ENCODE measurements around the gene GNAT1.
"Not testable (repeated sequence)": the region's sequence is repeated elsewhere in the genome, so short reads cannot be mapped to it uniquely, and the experiment has no call there.

The GNAT1 gene

DNA sequence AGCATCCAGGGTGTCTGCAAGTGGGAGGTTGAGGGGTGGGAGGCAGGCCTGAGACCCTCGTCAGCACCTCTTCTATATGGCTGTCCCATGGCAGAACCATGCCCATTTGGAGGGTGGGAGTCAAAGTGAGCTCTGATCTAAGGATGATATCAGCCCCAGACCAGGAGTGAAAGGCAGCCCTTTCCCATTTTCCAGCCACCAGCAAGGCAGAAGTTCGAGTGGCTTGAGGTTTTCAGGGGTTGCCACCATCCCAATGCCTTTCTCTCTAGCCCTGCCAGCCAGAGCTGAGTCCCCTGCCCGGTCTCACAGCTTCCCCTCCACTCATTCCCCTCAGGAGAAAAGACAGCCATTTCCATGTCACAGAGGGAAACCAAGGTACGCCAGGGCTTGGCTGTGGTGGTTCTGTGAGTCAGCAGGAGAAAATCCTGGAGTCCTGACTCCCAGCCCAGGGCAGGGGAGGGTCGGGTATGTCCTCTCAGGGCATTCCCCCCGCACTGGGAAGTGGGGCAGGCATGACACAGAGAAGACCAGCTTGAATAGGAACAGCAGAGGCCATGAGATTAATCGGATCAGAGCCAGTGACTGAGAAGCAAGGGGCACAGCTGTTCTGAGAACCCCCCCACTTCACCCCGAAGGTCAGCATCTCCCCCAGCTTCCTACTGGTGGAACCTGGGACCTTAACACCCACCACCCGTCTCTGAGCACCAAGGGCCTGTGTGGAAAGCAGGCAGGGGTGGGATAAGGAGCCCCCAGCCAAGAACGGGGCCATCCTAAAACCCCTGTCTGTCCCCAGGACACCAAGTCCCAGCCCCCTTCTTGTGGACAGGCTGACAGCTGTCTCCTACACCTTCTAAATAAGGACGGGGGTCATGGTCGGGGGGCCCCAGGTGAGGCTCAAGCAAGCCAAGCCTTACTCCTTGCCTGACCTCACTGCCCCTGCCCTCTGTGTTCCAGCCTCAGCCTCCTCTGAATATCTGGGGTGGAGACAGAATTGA is 12.7 kb downstream of the GNAT1 start:
- no peak for DNase-seq

DNA sequence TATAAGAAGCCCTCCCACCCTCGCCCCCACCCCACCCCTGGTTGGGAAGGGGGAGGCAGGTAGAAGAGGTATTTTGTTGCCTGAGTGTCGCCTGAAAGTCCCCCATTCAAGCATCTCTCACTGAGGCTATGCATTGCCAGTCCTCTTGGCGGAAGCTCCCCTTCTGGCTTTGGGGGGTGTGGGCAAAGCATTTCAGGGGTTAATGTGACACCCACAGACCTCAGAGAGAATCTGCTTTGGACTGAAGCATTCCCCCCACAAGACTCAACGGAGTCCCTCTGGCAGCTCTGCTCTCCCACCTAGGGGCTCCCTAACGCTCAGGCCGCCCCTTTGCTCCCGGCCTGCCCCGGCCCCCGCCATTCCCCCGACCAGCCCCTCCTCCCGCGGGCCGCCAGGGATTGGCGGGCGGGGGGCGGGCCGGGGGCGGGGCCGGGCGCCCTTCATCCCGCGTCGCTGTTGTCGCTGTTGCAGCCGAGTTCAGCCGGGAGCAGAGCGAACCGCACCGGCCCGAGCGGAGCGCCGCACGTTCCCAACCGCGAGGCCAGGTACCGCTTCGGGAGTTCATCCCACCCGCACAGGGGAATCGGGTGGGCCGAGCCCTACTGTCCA is 13.5 kb downstream of the GNAT1 start, which contains the start of gene SLC38A3:
TSS of gene SLC38A3 (plus strand) at position 468 of the 609 bp plus-strand sequence. CDS start 8,929 bp downstream, outside the sequence.
- DNase-seq = no peak

DNA sequence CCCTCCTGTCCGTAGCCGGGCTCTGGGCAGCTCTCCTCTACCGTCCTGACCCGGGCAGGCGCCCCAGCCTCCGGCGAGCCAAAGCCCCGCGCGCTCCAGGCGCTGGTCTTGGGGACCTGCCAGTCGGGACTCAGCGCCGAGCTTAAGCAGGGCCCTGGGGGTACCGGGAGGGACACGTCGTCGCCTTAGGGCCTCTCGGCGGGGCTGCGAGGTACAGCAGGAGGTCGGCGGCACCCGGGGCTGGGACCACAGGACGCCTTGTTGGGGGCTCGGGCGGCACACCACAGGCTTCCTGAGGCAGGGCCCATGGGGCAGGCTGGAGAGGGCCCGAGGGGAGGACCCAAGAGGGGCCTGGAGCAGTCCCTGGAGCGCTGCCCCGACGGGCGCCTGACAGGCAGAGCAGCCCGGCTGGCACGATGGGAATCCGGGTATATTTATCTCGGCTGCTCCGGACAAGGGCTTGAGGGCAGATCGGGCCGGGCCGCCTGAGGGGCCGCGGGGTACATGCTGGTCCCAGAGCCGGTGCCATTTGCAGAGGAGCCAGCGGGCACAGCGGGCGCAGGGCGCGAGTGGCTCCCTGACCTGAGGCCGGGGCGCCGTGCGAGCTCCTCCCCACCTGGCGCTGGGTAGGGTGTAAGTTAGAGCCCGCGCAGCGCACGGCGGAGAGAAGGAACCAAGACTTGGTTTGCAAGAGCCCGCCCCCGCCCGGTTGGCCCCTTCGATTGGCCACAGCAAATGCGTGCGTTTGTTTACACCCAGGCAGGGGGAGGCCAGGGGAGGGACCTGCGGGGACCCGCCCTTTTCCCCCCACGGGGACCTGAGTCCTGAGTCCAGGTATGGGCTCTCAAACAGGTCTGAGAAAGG is 14.2 kb downstream of the GNAT1 start:
- no peak for DNase-seq

DNA sequence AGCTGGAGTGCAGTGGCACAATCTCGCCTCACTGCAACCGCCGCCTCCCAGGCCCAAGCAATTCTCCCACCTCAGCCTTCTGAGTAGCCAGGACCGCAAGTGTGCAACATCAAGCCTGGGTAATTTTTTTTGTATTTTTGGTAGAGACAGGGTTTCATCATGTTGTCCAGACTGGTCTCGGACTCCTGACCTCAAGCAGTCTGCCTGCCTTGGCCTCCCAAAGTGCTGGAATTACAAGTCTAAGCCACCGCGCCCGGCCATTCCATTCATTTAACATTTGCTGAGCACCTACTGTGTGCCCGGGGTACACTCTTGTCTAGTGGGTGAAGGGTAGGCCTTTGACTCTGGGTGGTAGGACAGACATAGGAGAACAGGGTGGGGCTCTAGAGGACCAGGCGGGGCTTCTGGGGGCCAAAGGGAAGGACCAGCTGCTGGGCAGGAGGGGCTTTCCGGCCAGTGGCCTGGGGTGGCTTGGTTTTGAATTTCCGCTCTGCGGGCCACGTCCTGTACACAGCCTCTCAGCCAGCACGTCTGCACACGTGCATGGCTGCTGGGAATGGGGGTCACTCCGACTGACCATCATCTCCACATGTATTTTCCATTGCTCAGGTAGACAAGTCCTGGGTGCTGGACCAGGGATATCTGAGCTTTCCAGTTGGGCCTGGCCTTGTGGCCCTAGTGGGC is 16.1 kb downstream of the GNAT1 start:
- DNase-seq = no peak

DNA sequence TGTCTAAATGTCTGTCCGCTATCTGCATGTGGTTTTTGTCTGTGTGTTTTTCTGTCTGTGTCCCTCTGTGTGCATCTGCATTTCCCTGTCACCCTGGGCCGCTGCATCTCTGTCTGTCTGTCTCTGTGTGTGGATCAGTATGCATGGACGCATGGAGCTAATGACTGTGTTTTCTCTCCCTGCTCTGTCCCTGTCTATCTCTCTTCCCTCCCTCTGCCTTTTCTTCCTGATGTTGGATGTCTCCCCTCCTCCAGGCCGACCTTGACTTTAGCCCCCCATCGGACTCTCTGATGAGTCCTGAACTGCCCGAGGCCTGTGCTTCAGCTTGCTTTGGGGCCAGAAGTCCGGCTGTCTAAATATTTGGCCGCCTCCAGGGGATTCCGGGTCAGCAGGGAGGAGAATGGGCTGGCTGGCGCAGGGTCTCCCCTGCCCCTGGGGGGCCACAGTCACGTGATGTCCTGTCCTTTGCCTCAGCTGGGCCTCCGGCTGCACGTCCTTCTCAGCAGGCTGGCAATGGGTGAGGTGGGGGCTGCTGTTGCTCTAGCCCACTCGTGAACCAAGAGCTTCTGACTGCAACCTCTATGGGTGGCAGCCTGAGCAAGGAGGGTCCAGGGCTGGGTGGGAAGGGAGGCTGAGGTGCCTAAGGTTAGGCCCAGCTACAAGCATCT is 17.4 kb downstream of the GNAT1 start:
- no peak for DNase-seq

DNA sequence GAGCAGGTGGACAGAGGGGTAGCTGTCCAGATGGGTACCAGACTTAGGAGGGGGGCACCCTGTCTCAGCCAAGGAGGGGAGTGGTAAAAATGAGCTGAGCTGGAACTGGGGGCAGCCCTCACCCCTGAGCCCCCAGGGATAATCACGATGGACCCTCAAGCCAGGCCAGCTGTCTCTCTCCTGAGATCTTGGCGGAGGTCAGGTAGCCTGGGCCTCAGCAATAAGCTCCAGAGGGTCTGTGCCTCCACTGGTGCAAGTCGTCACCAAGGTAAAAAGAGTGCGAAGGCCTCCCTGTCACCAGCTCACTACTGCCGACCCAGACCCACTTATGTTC is 18.7 kb downstream of the GNAT1 start:
- no peak for DNase-seq

DNA sequence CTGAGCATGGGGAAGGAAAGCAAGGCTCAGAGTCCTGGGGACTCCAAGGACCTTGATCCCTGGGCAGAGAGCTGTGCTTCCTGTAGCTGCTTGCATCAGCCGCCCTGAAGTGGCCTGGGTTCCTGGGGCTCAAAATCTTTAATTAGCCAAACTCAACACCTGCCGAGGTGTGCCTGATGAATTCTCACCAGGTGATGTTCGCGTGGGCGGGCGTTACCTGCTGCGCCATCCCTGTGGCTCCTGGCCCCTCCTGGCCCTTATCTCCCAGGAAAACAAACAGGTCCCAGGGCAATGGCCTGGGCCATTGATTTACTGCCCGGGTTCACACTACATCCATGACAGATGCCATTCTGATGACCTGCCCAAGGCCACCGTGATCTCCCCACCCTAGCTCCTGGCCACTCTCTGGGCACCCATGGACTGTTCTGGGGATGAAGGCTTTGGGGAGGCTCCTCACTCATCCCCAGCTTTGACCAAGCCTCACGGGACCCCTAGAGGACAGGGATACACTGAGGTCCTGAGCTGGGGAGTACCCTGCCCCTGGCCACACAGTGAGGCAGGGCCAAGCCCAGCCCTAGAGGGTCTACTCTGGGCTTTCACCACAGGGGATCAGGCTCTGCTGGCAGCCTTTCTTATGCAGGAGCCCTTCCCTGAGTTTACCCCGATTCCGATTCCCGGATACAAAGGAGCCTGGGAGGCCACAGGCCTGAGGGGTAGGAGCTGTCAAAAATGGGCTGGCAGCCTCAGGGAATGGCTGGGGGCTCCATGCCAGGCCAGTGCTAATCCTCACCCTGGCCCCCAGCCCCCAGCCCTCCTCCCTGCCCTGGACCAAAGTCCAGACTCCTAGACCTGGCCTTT is 19.3 kb downstream of the GNAT1 start:
- no peak for DNase-seq

DNA sequence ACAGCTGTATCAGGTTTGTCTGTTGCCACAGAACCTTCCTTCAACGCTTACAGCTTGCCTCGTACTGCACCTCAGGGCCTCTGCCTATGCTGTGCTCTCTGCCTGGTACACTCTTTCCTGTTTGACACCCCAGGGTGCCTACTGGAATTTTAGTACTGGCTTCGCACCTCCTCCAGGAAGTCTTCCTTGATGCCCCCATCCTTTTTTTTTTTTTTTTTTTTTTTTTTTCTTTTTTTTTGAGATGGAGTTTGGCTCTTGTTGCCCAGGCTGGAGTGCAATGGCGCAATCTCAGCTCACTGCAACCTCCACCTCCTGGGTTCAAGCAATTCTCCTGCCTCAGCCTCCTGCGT is 19.9 kb downstream of the GNAT1 start:
- DNase-seq = not testable (repeated sequence)

DNA sequence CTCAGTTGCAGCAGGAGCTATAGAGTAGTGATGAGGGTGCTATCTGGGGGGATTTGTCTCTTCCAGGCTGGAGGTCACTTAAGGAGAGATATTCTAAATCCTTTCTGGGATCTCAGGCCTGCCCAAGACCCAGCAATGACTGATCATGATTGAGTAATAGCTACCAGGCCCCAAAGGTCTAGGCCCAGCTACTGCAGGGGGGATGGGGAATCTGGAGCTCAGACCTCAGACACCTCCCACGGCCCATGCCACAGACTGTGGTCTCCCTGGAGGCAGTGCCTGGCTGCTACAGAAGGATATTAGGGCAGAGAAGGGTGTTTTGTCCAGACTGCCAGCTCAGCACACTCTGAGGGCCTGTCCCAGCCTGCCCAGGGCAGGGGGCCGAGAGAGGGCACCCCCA is 20.5 kb downstream of the GNAT1 start:
- DNase-seq = no peak

DNA sequence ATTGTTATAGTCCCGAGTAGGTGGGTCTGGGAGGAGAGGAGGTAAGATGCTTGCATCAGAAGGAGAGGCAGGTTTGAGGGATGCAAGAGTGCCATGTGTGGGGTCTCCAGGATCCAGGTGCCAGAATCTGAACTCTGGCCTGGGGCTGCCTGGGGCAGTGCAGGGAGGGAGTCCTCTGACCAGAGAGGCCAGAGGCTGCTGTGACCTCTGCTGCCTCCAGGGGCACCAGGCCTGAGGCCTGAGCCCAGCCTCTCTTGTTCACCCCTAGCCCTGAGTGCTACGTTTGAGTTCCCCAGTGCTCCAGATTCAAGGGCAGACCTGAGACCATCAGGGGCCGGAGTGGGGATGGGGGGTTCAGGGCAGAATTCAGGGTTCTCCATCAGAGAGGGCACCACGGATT is 21.1 kb downstream of the GNAT1 start:
- DNase-seq = no peak

DNA sequence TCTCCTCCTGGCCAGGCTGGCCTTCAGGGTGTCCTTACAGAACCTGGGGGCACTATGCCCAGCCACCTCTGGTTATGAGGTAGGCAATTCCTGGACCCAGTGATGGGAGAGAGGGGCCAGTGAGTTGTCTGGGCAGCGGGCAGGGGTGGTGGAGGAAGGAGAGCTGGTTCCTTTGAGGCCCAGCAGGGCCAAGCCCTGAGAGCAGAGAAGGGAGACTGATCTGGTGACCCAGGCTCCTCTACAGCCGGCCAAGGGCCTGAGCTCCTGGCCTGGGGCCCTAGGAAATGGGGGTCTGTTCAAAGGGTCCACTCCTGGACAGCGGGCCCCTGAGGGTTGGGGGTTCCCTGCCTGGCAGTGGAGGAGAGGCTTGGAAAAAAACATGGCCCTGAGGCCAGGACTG is 21.6 kb downstream of the GNAT1 start:
- no peak for DNase-seq

DNA sequence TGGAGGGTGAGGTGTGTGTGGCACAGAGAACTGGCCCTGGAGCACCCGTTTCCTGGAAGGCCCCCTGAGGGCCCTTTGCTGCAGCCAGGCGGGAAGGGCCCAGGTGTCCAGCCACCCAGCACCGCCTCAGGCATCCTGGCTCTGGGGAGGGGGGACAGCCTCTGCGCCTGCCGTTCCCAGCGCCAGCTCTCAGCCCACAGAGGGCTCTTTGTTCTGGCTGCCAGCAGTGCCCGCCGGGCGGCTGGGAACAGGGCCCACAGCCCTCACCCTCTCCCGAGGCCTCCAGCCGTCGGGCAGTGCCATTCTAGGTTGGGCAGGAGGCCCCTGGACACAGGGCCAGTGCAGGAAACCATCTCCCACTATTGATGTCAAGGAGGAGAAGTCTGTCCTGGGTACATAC is 22.0 kb downstream of the GNAT1 start:
- DNase-seq = no peak

DNA sequence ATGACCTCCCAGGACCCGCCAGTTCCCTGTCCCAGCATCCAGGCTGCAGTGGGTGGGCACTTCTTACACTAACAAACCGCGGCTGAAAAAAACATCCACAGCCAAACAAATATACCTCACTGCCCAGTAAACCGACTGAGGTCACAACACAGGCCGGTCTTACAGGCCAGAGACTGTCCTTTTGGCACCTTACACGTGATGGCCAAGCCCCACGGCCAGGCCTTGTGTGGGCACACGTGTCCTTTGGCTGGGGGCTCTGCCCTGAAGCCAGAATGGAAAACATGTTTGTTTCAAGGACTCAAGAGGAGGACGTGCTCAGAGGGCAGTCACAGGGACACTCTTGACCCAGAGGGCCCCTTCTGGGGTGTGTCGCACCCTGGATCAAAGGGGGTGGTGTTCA is 23.4 kb downstream of the GNAT1 start:
- no peak for DNase-seq

DNA sequence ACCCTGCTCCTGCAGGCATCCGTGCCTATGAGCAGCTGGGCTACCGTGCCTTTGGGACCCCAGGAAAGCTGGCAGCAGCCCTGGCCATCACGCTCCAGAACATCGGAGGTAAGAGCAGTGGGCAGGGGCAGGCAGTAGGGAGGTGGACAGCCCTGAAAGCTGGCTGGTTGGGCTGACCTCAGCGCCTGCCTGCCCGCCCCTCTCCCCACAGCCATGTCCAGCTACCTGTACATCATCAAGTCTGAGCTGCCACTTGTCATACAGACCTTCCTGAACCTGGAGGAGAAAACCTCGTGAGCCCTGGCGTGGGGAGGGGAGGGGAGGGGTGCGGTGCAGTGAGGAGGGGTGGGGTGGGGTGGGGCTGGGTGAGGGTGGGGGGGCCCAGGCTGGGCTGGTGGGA is 24.1 kb downstream of the GNAT1 start:
- DNase-seq = no peak

DNA sequence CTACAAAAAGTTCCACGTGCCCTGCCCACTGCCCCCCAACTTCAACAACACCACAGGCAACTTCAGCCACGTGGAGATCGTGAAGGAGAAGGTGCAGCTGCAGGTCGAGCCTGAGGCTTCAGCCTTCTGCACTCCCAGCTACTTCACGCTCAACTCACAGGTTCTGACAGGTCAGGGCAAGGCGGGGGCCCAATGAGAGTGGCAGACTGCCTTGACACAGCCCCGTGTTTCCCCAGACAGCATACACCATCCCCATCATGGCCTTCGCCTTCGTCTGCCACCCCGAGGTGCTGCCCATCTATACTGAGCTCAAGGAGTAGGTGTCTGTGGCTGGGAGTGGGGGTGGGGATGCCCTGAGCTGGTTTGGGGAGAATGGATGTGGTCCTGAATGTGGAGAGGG is 26.3 kb downstream of the GNAT1 start:
- DNase-seq = no peak

DNA sequence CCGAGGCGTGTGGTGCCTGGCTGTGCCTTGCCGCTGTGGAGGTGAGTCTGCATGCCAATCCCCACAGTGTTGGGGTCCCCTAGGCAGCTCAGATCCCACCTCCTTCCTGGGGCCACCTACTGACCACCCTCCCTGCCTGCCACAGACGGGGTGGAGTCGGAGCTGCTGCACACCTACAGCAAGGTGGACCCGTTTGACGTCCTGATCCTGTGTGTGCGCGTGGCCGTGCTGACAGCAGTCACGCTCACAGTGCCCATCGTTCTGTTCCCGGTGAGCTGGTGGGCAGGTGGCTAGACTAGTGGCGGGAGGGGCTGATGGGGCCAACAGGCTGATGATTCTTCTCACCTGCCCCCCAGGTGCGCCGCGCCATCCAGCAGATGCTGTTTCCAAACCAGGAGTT is 27.0 kb downstream of the GNAT1 start:
- DNase-seq = no peak

DNA sequence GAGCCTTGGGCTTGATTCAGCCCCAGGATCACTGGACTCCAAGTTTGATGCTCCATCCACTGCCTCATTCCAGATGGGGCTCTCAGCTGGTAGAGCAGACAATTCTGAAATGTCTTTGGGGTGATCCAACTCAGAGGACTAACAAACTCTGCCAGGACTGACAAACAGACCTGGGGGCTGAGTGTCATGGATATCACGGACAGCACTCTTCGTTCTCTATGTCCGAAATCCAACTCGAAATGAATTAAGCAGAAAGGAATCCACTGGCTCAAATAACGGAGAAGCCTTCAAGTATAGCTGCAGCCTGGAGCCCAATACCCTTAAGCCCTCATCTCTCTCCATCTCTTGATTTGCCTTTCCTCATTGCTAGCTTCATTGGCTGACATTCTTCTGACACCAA is 27.9 kb downstream of the GNAT1 start:
- no peak for DNase-seq

DNA sequence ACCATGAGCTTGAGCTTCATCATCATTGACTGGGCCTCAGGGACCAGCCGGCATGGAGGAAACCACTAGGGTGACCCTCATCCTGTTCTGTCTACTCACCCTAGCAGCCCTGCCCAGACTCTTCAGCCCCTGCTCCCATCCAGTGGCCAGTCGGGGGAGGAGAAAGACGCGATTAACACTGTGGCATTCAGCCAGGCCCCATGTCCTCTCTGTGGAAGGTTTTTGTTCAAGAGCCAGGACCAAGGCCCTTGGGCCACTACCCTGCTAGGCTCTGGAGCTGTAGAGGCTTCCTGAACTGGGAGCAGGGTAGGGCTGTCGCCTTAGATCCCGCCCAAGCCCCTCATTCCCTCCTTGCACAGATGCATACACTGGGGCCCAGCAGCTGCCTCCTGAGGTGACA is 28.7 kb downstream of the GNAT1 start:
- no peak for DNase-seq

DNA sequence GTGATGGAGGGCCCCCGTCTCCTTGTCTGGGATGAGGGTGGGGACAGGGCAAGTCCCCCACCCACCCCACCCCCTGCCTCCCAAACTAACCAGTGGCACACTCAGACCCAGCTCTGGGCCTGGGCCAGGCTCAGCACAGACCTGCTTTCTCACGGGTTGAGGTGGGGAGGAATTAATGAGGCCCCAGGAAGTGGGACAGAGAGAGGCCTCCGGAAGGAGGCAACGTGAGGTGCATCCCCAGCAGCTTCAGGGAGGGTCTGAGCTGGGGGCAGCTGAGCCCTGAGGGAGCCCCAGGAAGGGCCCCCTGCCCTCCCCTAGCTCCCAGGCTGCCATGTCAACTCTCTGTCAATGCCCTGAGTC is 29.6 kb downstream of the GNAT1 start:
- DNase-seq = no peak

DNA sequence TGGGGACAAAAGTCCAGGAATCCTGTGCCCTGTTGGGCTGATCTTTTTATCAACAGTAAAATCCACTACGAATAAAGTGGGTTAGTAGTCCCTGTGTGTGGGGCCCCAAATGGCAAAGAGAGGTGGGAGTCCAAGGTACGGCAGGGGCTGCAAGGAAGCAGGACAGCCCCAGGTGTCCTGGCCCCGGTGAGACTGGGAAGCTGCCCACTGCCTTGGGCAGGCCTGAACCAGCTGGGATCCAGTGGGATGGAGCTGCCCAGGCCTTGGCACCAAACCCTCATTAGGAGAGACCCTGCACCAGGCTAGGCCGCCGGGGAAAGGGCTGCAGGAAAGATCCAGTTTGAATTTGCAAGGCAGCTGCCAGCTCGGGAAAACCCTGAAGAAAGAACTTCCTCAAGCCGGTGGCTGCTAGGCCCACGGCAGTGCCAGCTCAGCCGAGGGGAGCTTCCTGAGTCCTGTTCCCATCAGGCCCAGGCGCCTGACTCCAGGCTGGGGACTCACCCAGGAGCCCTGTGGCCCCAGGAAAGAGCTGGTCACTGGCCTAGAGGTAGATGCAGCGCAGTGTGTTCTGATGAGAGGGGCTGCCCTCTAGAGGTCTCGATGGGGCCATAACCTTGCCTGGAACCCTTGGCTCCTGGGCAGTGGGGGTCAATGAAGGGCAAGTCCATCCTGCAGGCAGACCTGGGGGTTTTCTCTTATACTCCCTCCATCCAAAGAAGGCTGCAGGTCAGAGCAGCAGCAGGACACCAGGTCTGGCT is 30.2 kb downstream of the GNAT1 start:
- DNase-seq = no peak

DNA sequence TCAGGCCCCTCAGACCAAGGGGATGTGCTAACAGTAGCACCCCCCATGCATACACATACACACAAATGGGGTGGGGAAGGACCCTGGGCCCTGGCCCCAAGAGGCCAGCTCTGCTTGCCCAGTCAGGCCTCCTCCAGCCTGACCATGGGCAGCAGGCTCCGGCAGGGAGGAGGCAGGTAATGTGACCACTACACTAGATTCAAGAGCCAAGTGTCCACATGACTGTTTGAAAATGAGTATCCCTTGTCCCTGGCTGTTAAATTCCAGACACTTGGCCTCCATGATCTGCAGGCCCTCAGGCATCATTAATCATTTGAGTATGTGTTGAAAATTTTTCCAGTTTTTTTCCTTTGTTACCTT is 30.7 kb downstream of the GNAT1 start:
- DNase-seq = no peak

Measured in NCI-H446 treated with DMSO at 0.1 percent for 48 hours (cell line).